H9 (cell line): Measurements from ENCODE around the gene DAAM1. TPM values are rescaled to one million over a fixed set of nuclear protein-coding genes. Genes with fewer than 3 reads are reported as not detected.

Source experiments
- DNase-seq: peaks from one replicate; pipeline ENCODE4 v3.0.0-alpha.2; 2017
- H2AFZ ChIP-seq: one replicate; pipeline ENCODE4 v1.6.1; 2013; ENCODE audit warnings: mild to moderate bottlenecking, low read length, control low read depth, moderate library complexity
- H2AK5ac ChIP-seq: 2 replicates; pipeline ENCODE4 v1.6.1; 2013; ENCODE audit warnings: low read length, control low read depth, mixed read lengths; ENCODE audit not compliant: insufficient read length
- H2BK120ac ChIP-seq: one replicate; pipeline ENCODE4 v1.6.1; 2013; ENCODE audit warnings: low read depth, mild to moderate bottlenecking, low read length, control low read depth, inconsistent platforms; ENCODE audit not compliant: poor library complexity, severe bottlenecking
- H2BK12ac ChIP-seq: 2 replicates; pipeline ENCODE4 v1.6.1; 2013; ENCODE audit warnings: low read length, control low read depth, mixed read lengths, low read depth; ENCODE audit not compliant: insufficient read length
- H2BK15ac ChIP-seq: 2 replicates; pipeline ENCODE4 v1.6.1; 2013; ENCODE audit warnings: low read depth, low read length, control low read depth
- H2BK20ac ChIP-seq: one replicate; pipeline ENCODE4 v1.6.1; 2013; ENCODE audit warnings: low read depth, mild to moderate bottlenecking, low read length, control low read depth, inconsistent platforms; ENCODE audit not compliant: poor library complexity, severe bottlenecking
- H2BK5ac ChIP-seq: 2 replicates; pipeline ENCODE4 v1.6.1; 2013; ENCODE audit warnings: low read length, control low read depth, mixed read lengths; ENCODE audit not compliant: insufficient read length
- H3K14ac ChIP-seq: 2 replicates; pipeline ENCODE4 v1.6.1; 2013; ENCODE audit warnings: low read length, control low read depth; ENCODE audit not compliant: insufficient read depth
- H3K18ac ChIP-seq: 2 replicates; pipeline ENCODE4 v1.6.1; 2013; ENCODE audit warnings: low read depth, mild to moderate bottlenecking, mixed read lengths, low read length, control low read depth; ENCODE audit not compliant: insufficient read length
- H3K23ac ChIP-seq: 2 replicates; pipeline ENCODE4 v1.6.1; 2013; ENCODE audit warnings: low read length, control low read depth, mixed read lengths, low read depth; ENCODE audit not compliant: insufficient read length
- H3K23me2 ChIP-seq: 2 replicates; pipeline ENCODE4 v1.6.1; 2013; ENCODE audit warnings: low read depth, mild to moderate bottlenecking, mixed read lengths, low read length, control low read depth; ENCODE audit not compliant: insufficient read length, poor library complexity, severe bottlenecking
- H3K27ac ChIP-seq: 2 replicates; pipeline ENCODE4 v1.5.1; 2013; ENCODE audit warnings: low read length, control low read depth, mixed read lengths, low read depth; ENCODE audit not compliant: insufficient read length
- H3K27me3 ChIP-seq: 2 replicates; pipeline ENCODE4 v1.6.1; 2013; ENCODE audit warnings: low read length, control low read depth, inconsistent platforms; ENCODE audit not compliant: insufficient read depth
- H3K4ac ChIP-seq: 2 replicates; pipeline ENCODE4 v1.6.1; 2013; ENCODE audit warnings: low read depth, mild to moderate bottlenecking, control low read depth, inconsistent platforms, low read length, moderate library complexity
- H3K4me1 ChIP-seq: 2 replicates; pipeline ENCODE4 v1.6.1; 2013; ENCODE audit warnings: low read length, control low read depth, inconsistent platforms; ENCODE audit not compliant: insufficient read depth
- H3K4me2 ChIP-seq: 2 replicates; pipeline ENCODE4 v1.6.1; 2013; ENCODE audit warnings: low read length, control low read depth, mixed read lengths; ENCODE audit not compliant: insufficient read length, insufficient read depth
- H3K56ac ChIP-seq: 2 replicates; pipeline ENCODE4 v1.6.1; 2013; ENCODE audit warnings: low read depth, mild to moderate bottlenecking, mixed read lengths, low read length, control low read depth; ENCODE audit not compliant: insufficient read length
- H3K79me1 ChIP-seq: 2 replicates; pipeline ENCODE4 v1.6.1; 2013; ENCODE audit warnings: low read depth, mild to moderate bottlenecking, moderate library complexity, low read length, control low read depth, inconsistent platforms; ENCODE audit not compliant: insufficient read depth, poor library complexity, severe bottlenecking
- H3K79me2 ChIP-seq: 2 replicates; pipeline ENCODE4 v1.6.1; 2013; ENCODE audit warnings: low read length, control low read depth, inconsistent platforms; ENCODE audit not compliant: insufficient read depth
- H3K9ac ChIP-seq: 2 replicates; pipeline ENCODE4 v1.6.1; 2013; ENCODE audit warnings: low read length, control low read depth, mixed read lengths; ENCODE audit not compliant: insufficient read length; ENCODE audit errors: extremely low read depth
- H3K9me3 ChIP-seq: one replicate; pipeline ENCODE4 v1.6.1; 2013; ENCODE audit warnings: low read depth, low read length, inconsistent platforms; ENCODE audit not compliant: control insufficient read depth
- H3T11ph ChIP-seq: one replicate; pipeline ENCODE4 v1.6.1; 2013; ENCODE audit warnings: mild to moderate bottlenecking, low read length, control low read depth, inconsistent platforms
- H4K20me1 ChIP-seq: one replicate; pipeline ENCODE4 v1.6.1; 2013; ENCODE audit not compliant: control insufficient read depth, insufficient read length, insufficient read depth
- H4K5ac ChIP-seq: 2 replicates; pipeline ENCODE4 v1.6.1; 2013; ENCODE audit warnings: low read depth, mild to moderate bottlenecking, mixed read lengths, low read length, control low read depth; ENCODE audit not compliant: insufficient read length
- H4K8ac ChIP-seq: replicated peaks from 2 replicates; pipeline ENCODE4 v1.6.1; 2013; ENCODE audit warnings: low read length, control low read depth, mixed read lengths, low read depth; ENCODE audit not compliant: insufficient read length
- H4K91ac ChIP-seq: 2 replicates; pipeline ENCODE4 v1.6.1; 2013; ENCODE audit warnings: low read depth, mild to moderate bottlenecking, moderate library complexity, mixed read lengths, low read length, control low read depth; ENCODE audit not compliant: insufficient read length
- H3K27ac Mint-ChIP-seq, 3 experiments: 2 replicates in 2 of 3; 3 replicates in 1 of 3; pipeline ENCODE4 v1.8.0; 2020 to 2021; ENCODE audit warnings: mixed read lengths in 3 of 3, mild to moderate bottlenecking in 1 of 3, moderate library complexity in 1 of 3
- H3K27me3 Mint-ChIP-seq: 2 replicates; pipeline ENCODE4 v1.8.0; 2021; ENCODE audit warnings: low read depth, mild to moderate bottlenecking, moderate library complexity, mixed read lengths
- H3K36me3 Mint-ChIP-seq, 3 experiments: 2 replicates in 2 of 3; 3 replicates in 1 of 3; pipeline ENCODE4 v1.8.0; 2020 to 2021; ENCODE audit warnings: low read depth in 3 of 3, mixed read lengths in 3 of 3; ENCODE audit not compliant: insufficient read depth in 1 of 3
- H3K4me1 Mint-ChIP-seq, 2 experiments: 2 replicates each; pipeline ENCODE4 v1.8.0; 2020; ENCODE audit warnings: mixed read lengths in 2 of 2
- H3K4me3 Mint-ChIP-seq, 2 experiments: 2 replicates in 1 of 2; 3 replicates in 1 of 2; pipeline ENCODE4 v1.8.0; 2020 to 2021; ENCODE audit warnings: mild to moderate bottlenecking in 2 of 2, mixed read lengths in 2 of 2, moderate library complexity in 1 of 2
- H3K9me3 Mint-ChIP-seq, 2 experiments: 2 replicates in 1 of 2; 3 replicates in 1 of 2; pipeline ENCODE4 v1.8.0; 2020; ENCODE audit warnings: mild to moderate bottlenecking in 2 of 2, mixed read lengths in 2 of 2, moderate library complexity in 1 of 2
- total RNA-seq: library from RNA; stranded (reverse); gene quantifications from 2 replicates; pipeline ENCODE4 v1.2.1, GENCODE V29; 2021
- TF ChIP-seq, protein P1 (sequence below): fragments of 200-600 bp; sonication (generic); conservative IDR thresholded peaks from 3 replicates; pipeline ENCODE4 v1.8.0; 2021; ENCODE audit warnings: antibody characterized with exemption, mild to moderate bottlenecking

Gene DAAM1
- total RNA-seq, 1 experiment from 2014 or later, result 19.5 TPM

DNA sequence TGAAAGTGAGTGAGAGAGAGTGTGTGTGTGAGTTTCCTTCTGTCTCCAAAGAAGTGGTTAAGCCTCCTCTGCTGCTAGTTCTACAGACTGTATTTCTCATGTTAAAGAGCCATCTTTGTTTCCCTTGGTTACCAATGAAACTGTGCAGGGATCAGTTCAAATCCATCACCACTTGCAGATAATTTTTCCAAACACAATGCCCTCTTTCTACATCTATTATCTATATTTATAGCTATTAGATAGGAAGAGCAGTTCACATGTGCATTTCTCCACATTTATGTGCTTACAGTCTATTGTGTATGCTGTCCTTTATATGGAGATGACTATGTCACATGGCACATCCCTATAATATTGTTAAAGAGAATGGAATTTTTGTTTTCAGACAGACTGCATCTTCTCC, 2.2 kb upstream of the DAAM1 start:
- H2BK15ac ChIP-seq, result no peak overlapping the region
- H3K14ac ChIP-seq, result no peak overlapping the region
- H4K91ac ChIP-seq, result no peak overlapping the region
- Mint-ChIP-seq H3K36me3 (no peaks in the 10 kb centered on the region), H3K4me3 (no peak overlapping the region), H3K27ac (no peak overlapping the region), H3K4me1 (peaks cover 13 to 19% of the 10 kb centered on the region in 2 experiments), H3K9me3 (no peaks in the 10 kb centered on the region), H3K27me3 (peaks cover 40% of the 10 kb centered on the region)
- no peak overlapping the region for H3K18ac ChIP-seq
- H3K23me2 ChIP-seq, result peaks cover 22% of the 10 kb centered on the region
- TF ChIP-seq, protein P1, sequence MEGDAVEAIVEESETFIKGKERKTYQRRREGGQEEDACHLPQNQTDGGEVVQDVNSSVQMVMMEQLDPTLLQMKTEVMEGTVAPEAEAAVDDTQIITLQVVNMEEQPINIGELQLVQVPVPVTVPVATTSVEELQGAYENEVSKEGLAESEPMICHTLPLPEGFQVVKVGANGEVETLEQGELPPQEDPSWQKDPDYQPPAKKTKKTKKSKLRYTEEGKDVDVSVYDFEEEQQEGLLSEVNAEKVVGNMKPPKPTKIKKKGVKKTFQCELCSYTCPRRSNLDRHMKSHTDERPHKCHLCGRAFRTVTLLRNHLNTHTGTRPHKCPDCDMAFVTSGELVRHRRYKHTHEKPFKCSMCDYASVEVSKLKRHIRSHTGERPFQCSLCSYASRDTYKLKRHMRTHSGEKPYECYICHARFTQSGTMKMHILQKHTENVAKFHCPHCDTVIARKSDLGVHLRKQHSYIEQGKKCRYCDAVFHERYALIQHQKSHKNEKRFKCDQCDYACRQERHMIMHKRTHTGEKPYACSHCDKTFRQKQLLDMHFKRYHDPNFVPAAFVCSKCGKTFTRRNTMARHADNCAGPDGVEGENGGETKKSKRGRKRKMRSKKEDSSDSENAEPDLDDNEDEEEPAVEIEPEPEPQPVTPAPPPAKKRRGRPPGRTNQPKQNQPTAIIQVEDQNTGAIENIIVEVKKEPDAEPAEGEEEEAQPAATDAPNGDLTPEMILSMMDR, result no peak
- H3K27me3 ChIP-seq, result peaks cover 3% of the 10 kb centered on the region; the same call in 1 of the 2 replicates
- H3K9me3 ChIP-seq, result no peaks in the 10 kb centered on the region
- H4K20me1 ChIP-seq, result no peaks in the 10 kb centered on the region
- H3K27ac ChIP-seq, result no peak overlapping the region
- H3T11ph ChIP-seq, result no peak overlapping the region
- H3K56ac ChIP-seq, result no peak overlapping the region
- no peak overlapping the region for H2BK20ac ChIP-seq
- H3K4me1 ChIP-seq, result no peaks in the 10 kb centered on the region
- H2BK120ac ChIP-seq, result no peak overlapping the region
- no peak overlapping the region for H3K23ac ChIP-seq
- H3K79me1 ChIP-seq, result no peaks in the 10 kb centered on the region
- no peaks in the 10 kb centered on the region for H3K79me2 ChIP-seq
- no peak overlapping the region for H3K4me2 ChIP-seq
- no peak overlapping the region for H2BK5ac ChIP-seq
- no peak overlapping the region for H3K4ac ChIP-seq
- H2BK12ac ChIP-seq, result no peak overlapping the region
- no peak for DNase-seq
- H2AK5ac ChIP-seq, result no peak overlapping the region
- no peak overlapping the region for H4K5ac ChIP-seq
- no peak overlapping the region for H2AFZ ChIP-seq
- H4K8ac ChIP-seq, result no peak overlapping the region
- no peak overlapping the region for H3K9ac ChIP-seq
